PC-3 (cell line): ENCODE measurements around the gene KRTAP25-1. TPM values are rescaled to one million over a fixed set of nuclear protein-coding genes. Genes with fewer than 3 reads are reported as not detected.

Experiments used
- ATAC-seq: fragments of 200-7000 bp; cut with Tn5 transposase; 2 replicates; pipeline ENCODE4 v1.9.1; 2020; ENCODE audit warnings: mild to moderate bottlenecking, moderate library complexity
- Bru-seq: library from RNA; stranded (reverse); fragments of 400-500 nt; gene quantifications from one replicate; lab custom pipeline; 2021; lab: Mats Ljungman, UMichigan
- BruChase-seq, 2 experiments: library from RNA; stranded (reverse); fragments of 400-500 nt; gene quantifications; one replicate each; lab custom pipeline; 2021; lab: Mats Ljungman, UMichigan
- BruUV-seq: library from RNA; stranded (reverse); fragments of 400-500 nt; replicated peaks from 2 replicates; lab custom pipeline; 2021; lab: Mats Ljungman, UMichigan
- CTCF ChIA-PET: fragments of 300-600 bp; sonication (Branson Sonifier 250); formaldehyde crosslinking; loops from one replicate; lab custom pipeline; 2022; ENCODE audit warnings: antibody characterized with exemption; lab: Charles Lee
- POLR2A ChIA-PET: fragments of 300-600 bp; sonication (Branson Sonifier 250); formaldehyde crosslinking; loops from one replicate; lab custom pipeline; 2022; ENCODE audit warnings: antibody characterized with exemption; ENCODE audit not compliant: unreplicated experiment; lab: Charles Lee
- DNase-seq: peaks from one replicate; pipeline ENCODE4 v3.0.0-alpha.2; 2015
- H2AFZ ChIP-seq: fragments of 300-600 bp; sonication (generic); 2 replicates; pipeline ENCODE4 v1.6.0; 2016; ENCODE audit warnings: antibody characterized with exemption, low read length
- H3F3A ChIP-seq: fragments of 300-600 bp; sonication (generic); one replicate; pipeline ENCODE4 v1.6.0; 2017; ENCODE audit warnings: antibody characterized with exemption, low read length, control low read depth, mild to moderate bottlenecking; ENCODE audit not compliant: unreplicated experiment
- H3K27ac ChIP-seq: fragments of 300-600 bp; sonication (generic); 2 replicates; pipeline ENCODE4 v1.5.1; 2016; ENCODE audit warnings: mild to moderate bottlenecking, low read length
- H3K27me3 ChIP-seq: fragments of 300-600 bp; sonication (generic); 2 replicates; pipeline ENCODE4 v1.6.1; 2016; ENCODE audit warnings: low read length, mixed read lengths
- H3K36me3 ChIP-seq: fragments of 300-600 bp; sonication (generic); 2 replicates; pipeline ENCODE4 v1.6.1; 2016; ENCODE audit warnings: low read depth, mixed run types, low read length, mixed read lengths
- H3K4me1 ChIP-seq: fragments of 300-600 bp; sonication (generic); 2 replicates; pipeline ENCODE4 v1.5.1; 2016; ENCODE audit warnings: low read length; ENCODE audit not compliant: insufficient read depth
- H3K4me2 ChIP-seq: fragments of 300-600 bp; sonication (generic); 2 replicates; pipeline ENCODE4 v1.6.0; 2016; ENCODE audit warnings: low read length
- H3K4me3 ChIP-seq: fragments of 300-600 bp; sonication (generic); 2 replicates; pipeline ENCODE4 v1.5.1; 2016; ENCODE audit warnings: mild to moderate bottlenecking, low read length, mixed read lengths
- H3K79me2 ChIP-seq: fragments of 300-600 bp; sonication (generic); 2 replicates; pipeline ENCODE4 v1.6.1; 2017; ENCODE audit warnings: low read length, mixed read lengths
- H3K9ac ChIP-seq: fragments of 300-600 bp; sonication (generic); 2 replicates; pipeline ENCODE4 v1.6.0; 2016; ENCODE audit warnings: mild to moderate bottlenecking, low read length
- H3K9me2 ChIP-seq: fragments of 300-600 bp; sonication (generic); replicated peaks from 2 replicates; pipeline ENCODE4 v1.6.1; 2016; ENCODE audit warnings: mixed run types, low read length, mixed read lengths
- H3K9me3 ChIP-seq: fragments of 300-600 bp; sonication (generic); 2 replicates; pipeline ENCODE4 v1.6.1; 2016; ENCODE audit warnings: low read length, mixed read lengths
- H4K20me1 ChIP-seq: fragments of 300-600 bp; sonication (generic); 2 replicates; pipeline ENCODE4 v1.6.1; 2016; ENCODE audit warnings: low read length, mixed read lengths
- CTCF ChIP-seq: fragments of 300-600 bp; sonication (generic); conservative IDR thresholded peaks from 2 replicates; pipeline ENCODE4 v1.5.1; 2017; ENCODE audit warnings: antibody characterized with exemption, low read depth, mild to moderate bottlenecking, low read length
- EZH2 ChIP-seq: fragments of 300-600 bp; sonication (generic); IDR thresholded peaks from one replicate; pipeline ENCODE4 v1.6.1; 2017; ENCODE audit warnings: antibody characterized with exemption, mild to moderate bottlenecking, low read length; ENCODE audit not compliant: unreplicated experiment
- EZH2phosphoT487 ChIP-seq: fragments of 300-600 bp; sonication (generic); IDR thresholded peaks from 2 replicates; pipeline ENCODE4 v1.6.1; 2018; ENCODE audit warnings: mild to moderate bottlenecking, antibody characterized with exemption, low read length, borderline replicate concordance
- intact Hi-C: fragments of 100-400 bp; cut with micrococcal nuclease; formaldehyde crosslinking; loops from 2 replicates; pipeline ENCODE4 v1.9.0; 2023
- long read RNA-seq: library from polyadenylated mRNA; unstranded; transcript quantifications from one replicate; pipeline ENCODE4 v2.0.0, GENCODE V29; 2021; ENCODE audit not compliant: unreplicated experiment
- total RNA-seq: library from RNA; depleted of rRNA; stranded (reverse); fragments of >200 nt; gene quantifications from 2 replicates; pipeline ENCODE4 v1.2.3, GENCODE V29; 2014; rRNA removed

KRTAP25-1 gene
- total RNA-seq: not detected in 2 replicates
- Bru-seq, nascent RNA: not detected
- not detected for BruChase-seq, experiment 1, labeled RNA remaining after a 6-hour chase
- BruChase-seq, experiment 2, labeled RNA remaining after a 2-hour chase: not detected
- long read RNA-seq: 0 reads

- BruUV-seq: no TSS peak
Measured at GRCh38 chr21:30289215-30289614, at the start of gene KRTAP25-1. Gene KRTAP25-1, minus strand, starts transcription at chr21:30289514. Its CDS starts 24 bp downstream, at chr21:30289490.

GRCh38 chr21:30338717-30339116 is 49.4 kb upstream of the KRTAP25-1 start:
- Histone ChIP-seq H3K4me1 (peaks cover 19% of the 10 kb centered on the region), H3K27ac (peak overlapping the region; percentile 78), H3K79me2 (no peaks in the 10 kb centered on the region), H3F3A (no peaks in the 10 kb centered on the region), H3K9ac (peak overlapping the region; percentile 44), H3K27me3 (peaks cover 7% of the 10 kb centered on the region; the same call in 1 of the 2 replicates), H3K4me2 (no peak overlapping the region), H3K9me2 (no peaks in the 10 kb centered on the region), H3K36me3 (no peaks in the 10 kb centered on the region), H2AFZ (no peak overlapping the region), H3K4me3 (no peak overlapping the region), H4K20me1 (no peaks in the 10 kb centered on the region), H3K9me3 (no peaks in the 10 kb centered on the region)
- BruUV-seq: no TSS peak
- intact Hi-C loops: no loop called here
- TF ChIP-seq EZH2phosphoT487: no peak
- no peak for TF ChIP-seq EZH2
- TF ChIP-seq CTCF: no peak
- ATAC-seq (peak; percentile 33; the same call in 1 of the 2 replicates), DNase-seq (peak; percentile 38)
- ChIA-PET POLR2A (no interaction called here), CTCF (no interaction called here)

More at GRCh38 chr21:30289215-30289614, at the start of gene KRTAP25-1:
- DNase-seq: no peak
- Histone ChIP-seq H4K20me1 (no peaks in the 10 kb centered on the region), H3K9ac (no peak within 1 kb of the TSS), H3K27me3 (peaks cover 57% of the 10 kb centered on the region), H3K9me2 (no peaks in the 10 kb centered on the region), H3K4me1 (no peaks in the 10 kb centered on the region), H3K36me3 (no peaks in the 10 kb centered on the region), H3K4me3 (no peak within 1 kb of the TSS), H3K9me3 (no peaks in the 10 kb centered on the region), H2AFZ (no peak within 1 kb of the TSS), H3K27ac (no peak within 1 kb of the TSS), H3F3A (no peaks in the 10 kb centered on the region), H3K79me2 (no peaks in the 10 kb centered on the region), H3K4me2 (no peak within 1 kb of the TSS)
- TF ChIP-seq CTCF: no peak
- no peak for TF ChIP-seq EZH2
- no peak for TF ChIP-seq EZH2phosphoT487
- POLR2A ChIA-PET: interaction anchor here (0.6 kb wide), 1 partner anchor 15 kb away, joined by 3 read pairs; no protein-coding TSS in a partner anchor
- intact Hi-C loops: no loop called here
- no peak for ATAC-seq
- CTCF ChIA-PET: no interaction called here

- CTCF ChIA-PET: interaction anchor here (0.6 kb wide), 1 partner anchor 46 kb away, joined by 4 read pairs; no protein-coding TSS in a partner anchor
- Histone ChIP-seq H3K79me2 (no peaks in the 10 kb centered on the region), H3K27ac (peak overlapping the region; percentile 78), H4K20me1 (no peaks in the 10 kb centered on the region), H3K9me3 (no peaks in the 10 kb centered on the region), H3K4me1 (peaks cover 19% of the 10 kb centered on the region), H3K4me2 (no peak overlapping the region), H3K36me3 (no peaks in the 10 kb centered on the region), H3F3A (no peaks in the 10 kb centered on the region), H2AFZ (no peak overlapping the region), H3K9me2 (no peaks in the 10 kb centered on the region), H3K27me3 (no peaks in the 10 kb centered on the region), H3K4me3 (no peak overlapping the region), H3K9ac (peak overlapping the region; percentile 44; the same call in 1 of the 2 replicates)
- DNase-seq (peak; percentile 58), ATAC-seq (no peak)
- intact Hi-C loops: no loop called here
- TF ChIP-seq EZH2 (no peak), CTCF (no peak), EZH2phosphoT487 (no peak)
- no TSS peak for BruUV-seq
- POLR2A ChIA-PET: no interaction called here
Measured at GRCh38 chr21:30337772-30338171, 48.5 kb upstream of the KRTAP25-1 start.
